Astrocyte of the hippocampus (primary cell): Measurements from ENCODE around the gene CA10.

ENCODE experiments used
- DNase-seq: peaks from one replicate; pipeline ENCODE4 v3.0.0; 2011; ENCODE audit warnings: low read depth, low spot score

Gene CA10

DNA sequence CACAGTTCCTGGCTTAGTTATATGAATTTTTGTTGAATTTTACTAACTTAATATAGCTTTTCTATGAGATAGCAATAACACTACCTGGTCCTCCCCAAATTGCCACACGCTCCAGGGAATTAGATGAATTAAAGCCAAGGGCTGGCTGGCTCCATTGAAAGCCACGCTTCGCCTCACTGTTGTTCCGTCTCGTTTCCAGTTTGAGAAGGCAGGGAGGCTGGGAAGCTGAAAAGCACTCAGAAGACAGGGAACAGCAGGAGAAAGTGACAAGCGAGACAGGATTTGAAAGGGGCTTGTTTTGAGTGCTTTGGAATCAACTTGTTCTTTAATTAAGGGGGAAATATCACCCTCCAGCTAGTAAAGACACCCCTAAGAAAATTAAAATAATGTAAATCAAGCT lies 425.3 kb downstream of the CA10 start:
- no peak for DNase-seq

DNA sequence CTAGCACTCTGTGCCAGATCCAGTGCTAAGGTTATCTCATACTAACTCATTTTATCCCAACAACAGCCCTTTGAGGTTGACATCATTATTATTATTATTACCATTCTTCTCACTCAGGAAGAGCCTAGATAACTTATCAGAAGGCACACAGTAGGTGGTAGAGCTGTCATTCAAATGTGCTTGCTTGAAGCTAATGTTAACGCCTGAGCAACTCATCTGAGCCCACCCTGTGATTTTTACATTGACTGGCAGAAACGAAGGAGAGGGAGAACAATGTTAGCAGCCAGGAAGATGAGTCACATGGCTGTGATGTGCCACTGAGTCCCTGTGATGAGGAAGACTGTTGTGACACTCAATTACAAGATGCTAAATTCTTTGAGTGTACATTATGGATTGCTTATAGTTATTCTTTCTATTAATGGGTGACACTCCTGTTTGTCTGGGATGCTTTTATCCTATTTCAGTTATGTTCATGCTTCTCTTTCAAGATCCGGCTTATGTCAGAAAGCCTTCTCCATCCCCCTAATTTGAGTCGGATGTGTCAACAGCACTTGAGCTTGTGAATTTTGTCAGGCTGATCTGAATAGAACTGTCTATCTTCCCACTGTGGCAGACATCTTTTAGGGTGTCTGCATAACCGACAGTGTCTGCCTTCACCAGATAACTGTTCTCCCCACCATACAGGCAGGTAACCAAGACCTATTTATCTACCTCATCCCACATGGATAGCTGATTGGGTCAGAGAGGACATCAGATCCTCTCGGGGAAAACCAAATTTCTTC lies 426.4 kb downstream of the CA10 start:
- DNase-seq = no peak

GRCh38 chr17:51730303-51731050 lies 428.0 kb downstream of the CA10 start:
- DNase-seq = no peak

GRCh38 chr17:51725185-51725584 lies 433.3 kb downstream of the CA10 start:
- DNase-seq = no peak

DNA sequence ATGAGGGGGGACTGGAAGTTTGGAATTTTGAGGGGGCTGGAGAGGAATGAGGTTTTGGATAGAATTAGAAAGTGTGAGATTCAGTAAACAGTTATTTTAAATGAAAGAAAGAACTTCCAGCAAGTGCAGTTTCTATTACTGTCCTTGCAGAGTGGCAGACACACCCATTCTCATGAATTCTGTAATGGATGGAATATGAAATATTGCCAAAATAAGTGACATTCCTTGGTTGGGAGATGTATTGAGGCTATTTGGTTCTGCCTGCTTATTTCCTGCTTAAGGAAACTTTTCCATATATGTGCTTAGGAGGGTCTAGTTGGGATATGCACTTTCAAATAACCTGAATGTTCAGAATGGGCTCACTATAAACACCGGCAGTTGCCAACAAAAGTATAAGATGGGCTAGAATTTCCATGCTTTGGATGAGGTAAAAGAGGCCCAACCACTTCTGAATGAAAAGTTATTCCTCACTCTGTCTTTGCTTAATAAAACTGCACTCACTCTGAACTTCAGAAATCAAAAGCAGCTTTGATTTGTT lies 434.4 kb downstream of the CA10 start:
- DNase-seq = no peak

GRCh38 chr17:51722994-51723393 lies 435.5 kb downstream of the CA10 start:
- no peak for DNase-seq

- no peak for DNase-seq
Measured at GRCh38 chr17:51721730-51722129, 436.8 kb downstream of the CA10 start.

DNA sequence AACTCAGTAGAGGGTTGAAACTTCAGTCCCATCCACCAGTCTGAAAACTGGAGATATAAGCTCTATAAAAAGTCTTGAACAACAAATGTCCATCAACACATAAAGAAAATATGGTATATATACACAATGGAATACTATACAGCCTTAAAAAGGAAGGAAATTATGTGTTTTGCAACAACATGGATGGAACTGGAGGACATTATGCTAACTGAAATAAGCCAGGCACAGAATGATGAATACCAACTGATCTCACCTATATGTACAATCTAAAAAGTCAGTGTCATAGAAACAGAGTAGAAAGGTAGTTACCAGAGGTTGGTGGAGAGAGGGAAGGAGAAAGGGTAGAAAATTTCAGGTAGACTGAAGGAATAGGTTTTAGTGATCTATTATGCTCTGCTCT lies 438.1 kb downstream of the CA10 start:
- DNase-seq = no peak

DNA sequence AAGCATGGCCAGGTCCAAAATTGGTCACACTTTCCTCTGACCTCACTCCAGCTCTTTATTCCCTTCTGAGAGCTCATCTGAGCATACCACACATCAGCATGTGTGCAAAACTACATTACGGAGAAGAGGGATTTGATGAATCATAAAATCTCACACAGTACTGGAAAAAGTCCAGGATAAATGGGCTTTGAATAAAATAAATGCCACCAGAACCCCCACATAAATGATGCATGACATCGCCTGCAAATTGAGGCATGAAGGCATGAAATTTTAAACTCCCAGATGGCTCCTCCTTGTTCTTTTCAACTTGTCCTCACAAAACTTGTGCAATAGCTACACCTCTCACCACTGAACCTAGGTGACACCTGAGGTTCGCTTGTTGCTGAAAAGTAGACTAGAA lies 439.5 kb downstream of the CA10 start:
- no peak for DNase-seq

- no peak for DNase-seq
Measured at GRCh38 chr17:51711581-51711980, 446.9 kb downstream of the CA10 start.

- no peak for DNase-seq
Measured at GRCh38 chr17:51710634-51710979, 447.9 kb downstream of the CA10 start.

GRCh38 chr17:51709694-51710633 lies 448.6 kb downstream of the CA10 start:
- DNase-seq = peak; percentile 22

DNA sequence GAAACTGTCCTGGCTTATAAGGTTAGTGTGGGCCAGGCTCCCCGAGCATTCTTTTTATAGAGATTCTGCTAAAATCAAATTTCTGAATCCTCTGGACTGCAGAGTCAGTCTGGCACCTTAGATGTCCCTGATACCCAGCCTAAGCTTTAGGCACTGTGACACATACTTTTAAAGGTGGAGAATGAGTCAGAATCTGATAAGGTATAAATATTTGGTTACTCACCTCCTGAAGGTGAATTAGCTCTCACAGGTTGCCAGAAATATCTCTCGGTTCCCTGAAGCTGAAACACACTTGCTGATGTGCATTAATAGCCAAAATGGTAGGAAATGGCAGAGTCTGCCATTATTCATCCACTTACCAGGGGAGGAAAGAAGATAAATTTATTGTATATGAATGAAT lies 451.3 kb downstream of the CA10 start:
- DNase-seq = no peak

GRCh38 chr17:51706093-51706492 lies 452.4 kb downstream of the CA10 start:
- no peak for DNase-seq

DNA sequence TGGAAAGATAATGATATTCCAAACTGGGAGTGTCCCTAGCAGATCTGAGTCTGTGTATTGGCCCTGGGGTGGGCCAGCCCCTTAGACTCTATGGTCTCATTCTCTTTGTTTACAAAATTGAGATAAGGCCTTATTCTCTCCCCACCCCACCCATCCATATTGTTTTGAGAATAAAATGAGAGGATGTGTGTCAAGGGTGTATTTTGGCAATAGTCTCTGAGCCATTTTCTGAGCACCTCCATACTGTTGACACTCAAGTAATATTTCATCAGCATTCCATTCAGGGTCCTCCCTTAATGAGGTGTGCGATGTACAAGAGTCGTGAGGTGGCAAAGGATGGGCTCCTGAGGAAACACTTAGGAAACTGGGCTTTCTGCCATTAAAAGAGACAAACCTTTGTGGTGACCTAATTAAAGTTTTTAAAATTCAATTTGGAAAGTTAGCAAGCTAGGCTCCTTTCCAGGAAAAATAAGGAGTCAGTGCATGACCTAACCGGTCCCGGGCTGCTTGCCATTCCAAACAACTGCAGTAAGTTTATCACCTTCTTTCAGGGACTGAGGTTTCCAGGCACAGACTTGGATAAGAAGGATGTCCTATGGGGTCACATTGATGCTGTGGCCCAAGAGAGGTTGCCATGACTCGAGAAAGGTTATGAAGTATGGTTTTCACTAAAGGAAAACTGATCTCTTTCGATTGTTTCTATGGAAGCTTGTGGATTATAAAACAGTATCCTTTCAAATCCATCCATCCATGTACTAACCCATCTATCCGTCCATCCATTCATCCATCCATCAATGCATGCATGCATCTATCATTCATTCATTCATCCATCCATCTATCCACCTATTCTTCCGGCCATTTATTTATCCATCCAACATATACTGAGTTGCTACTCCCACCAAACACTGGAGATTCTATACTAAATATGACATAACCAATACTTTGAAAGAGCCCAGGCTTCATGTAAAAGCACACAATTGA lies 454.9 kb downstream of the CA10 start:
- peak; percentile 92 for DNase-seq

- no peak for DNase-seq
Measured at GRCh38 chr17:51702963-51703360, 455.6 kb downstream of the CA10 start.

GRCh38 chr17:51701501-51701900 lies 457.0 kb downstream of the CA10 start:
- no peak for DNase-seq

DNA sequence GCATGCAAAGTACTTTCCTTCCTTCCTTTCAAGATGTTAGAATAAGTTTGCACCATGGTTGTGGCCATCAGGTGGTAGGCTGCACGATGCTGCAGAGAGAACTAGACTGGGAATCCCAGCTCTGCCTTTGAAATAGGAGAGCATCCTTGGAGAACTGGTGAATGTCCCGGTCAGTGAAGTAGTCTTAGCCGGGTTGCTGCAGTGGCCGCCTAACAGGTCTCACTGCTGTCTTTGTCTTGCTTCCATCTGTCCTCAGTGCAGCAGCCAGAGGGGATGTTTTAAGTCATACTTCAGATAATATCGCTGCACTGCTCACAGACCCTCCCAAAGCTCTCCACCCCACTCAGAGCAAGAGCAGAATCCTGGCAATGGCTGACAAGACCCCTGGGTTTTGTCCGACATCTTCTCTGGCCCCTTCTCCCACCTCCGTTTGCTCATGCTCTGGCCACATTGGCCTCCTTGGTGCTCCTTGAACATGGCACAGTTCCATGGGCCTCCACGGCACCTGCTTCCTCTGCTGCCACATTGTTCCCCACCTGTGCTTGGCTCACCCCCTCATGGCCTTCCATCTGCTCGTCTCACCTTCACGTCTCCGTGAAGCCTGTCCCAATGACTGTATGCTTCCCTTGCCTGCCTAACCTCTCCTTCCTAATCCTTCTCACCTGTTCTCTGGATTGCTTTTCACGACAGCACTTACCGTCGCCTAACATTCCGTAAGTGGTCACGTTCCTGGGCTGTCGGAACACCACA lies 458.3 kb downstream of the CA10 start:
- no peak for DNase-seq

GRCh38 chr17:51699303-51699702 lies 459.2 kb downstream of the CA10 start:
- no peak for DNase-seq

- no peak for DNase-seq
Measured at GRCh38 chr17:51692917-51693316, 465.6 kb downstream of the CA10 start.
